Transverse colon (tissue), 3 donors: Measurements from ENCODE around the gene ITIH5.

Source experiments
- CTCF ChIP-seq, 5 experiments: fragments of 200-600 bp in 3 of 5; fragments of 450-650 bp in 2 of 5; sonication (generic) in 3 of 5; IDR thresholded peaks; 1 replicate in 2 of 5; 2 replicates in 3 of 5; pipeline ENCODE4 v1.5.1; 2016 to 2017; ENCODE audit warnings: antibody characterized with exemption in 5 of 5, inconsistent platforms in 3 of 5, mild to moderate bottlenecking in 2 of 5, moderate library complexity in 1 of 5
- EP300 ChIP-seq: sonication (generic); formaldehyde crosslinking; IDR thresholded peaks from one replicate; pipeline ENCODE4 v1.6.1; 2017; ENCODE audit warnings: antibody characterized with exemption, low read depth
- POLR2A ChIP-seq: fragments of 450-650 bp; IDR thresholded peaks from one replicate; pipeline ENCODE4 v1.6.1; 2016; ENCODE audit warnings: antibody characterized with exemption, mild to moderate bottlenecking, moderate library complexity

DNA sequence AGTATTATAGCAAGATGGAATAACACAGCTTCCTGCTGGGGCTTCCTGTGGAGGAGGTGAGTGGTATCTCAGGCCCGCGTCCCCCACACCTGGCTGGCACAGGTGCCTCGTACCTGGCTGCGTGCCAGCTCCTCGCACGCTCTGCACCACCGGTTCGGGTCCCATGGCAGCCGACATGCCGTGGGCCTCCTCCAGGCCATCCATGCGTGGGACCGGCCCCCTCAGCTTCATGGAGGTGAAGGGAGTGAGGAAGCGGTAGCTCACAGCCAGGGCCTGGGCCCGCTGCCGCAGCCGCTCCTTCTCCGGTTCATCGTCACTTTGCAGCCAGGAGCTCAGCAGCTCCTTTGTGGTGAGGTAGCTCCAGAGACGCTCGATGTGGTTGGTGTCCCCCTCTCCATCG lies 90.4 kb downstream of the ITIH5 start:
- TF ChIP-seq POLR2A (no peak), EP300 (no peak), CTCF (IDR thresholded peaks at IDR 0.05) (no peak)
